HuH-7.5 (cell line): Measurements from ENCODE around the gene CTSL.

ENCODE experiments used
- DNase-seq: peaks from one replicate; pipeline ENCODE4 v3.0.0; 2011; ENCODE audit warnings: low spot score

Gene CTSL

GRCh38 chr9:87725900-87726709 lies at the start of gene CTSL:
Gene CTSL, plus strand, starts transcription at chr9:87726119. Its CDS starts 1,485 bp downstream, at chr9:87727604.
- DNase-seq, result peak; percentile 76

GRCh38 chr9:87676976-87677775 lies 48.7 kb upstream of the CTSL start:
- DNase-seq, result no peak

- DNase-seq, result no peak
These were observed 47.9 kb upstream of the CTSL start for GRCh38 chr9:87677776-87678587.

GRCh38 chr9:87678650-87679355 lies 47.1 kb upstream of the CTSL start:
- peak; percentile 79 for DNase-seq

- DNase-seq, result no peak
These were observed 44.5 kb upstream of the CTSL start for GRCh38 chr9:87681271-87682061.

GRCh38 chr9:87682085-87682484 lies 43.8 kb upstream of the CTSL start:
- DNase-seq, result no peak

GRCh38 chr9:87682618-87683017 lies 43.3 kb upstream of the CTSL start:
- DNase-seq, result no peak

GRCh38 chr9:87683751-87684626 lies 41.9 kb upstream of the CTSL start:
- no peak for DNase-seq

- peak; percentile 74 for DNase-seq
These were observed 41.2 kb upstream of the CTSL start for GRCh38 chr9:87684627-87685219.

GRCh38 chr9:87685441-87685840 lies 40.5 kb upstream of the CTSL start:
- DNase-seq, result no peak

- no peak for DNase-seq
These were observed 39.9 kb upstream of the CTSL start for GRCh38 chr9:87685871-87686519.

GRCh38 chr9:87686520-87687090 lies 39.3 kb upstream of the CTSL start:
- no peak for DNase-seq

GRCh38 chr9:87687207-87687606 lies 38.7 kb upstream of the CTSL start:
- no peak for DNase-seq

- no peak for DNase-seq
These were observed 31.6 kb upstream of the CTSL start for GRCh38 chr9:87694236-87694755.

- no peak for DNase-seq
These were observed 30.4 kb upstream of the CTSL start for GRCh38 chr9:87695523-87695922.

- DNase-seq, result no peak
These were observed 29.3 kb upstream of the CTSL start for GRCh38 chr9:87696641-87697040.

- no peak for DNase-seq
These were observed 27.7 kb upstream of the CTSL start for GRCh38 chr9:87698069-87698809.

GRCh38 chr9:87699835-87700234 lies 26.1 kb upstream of the CTSL start:
- no peak for DNase-seq
